PC-3 (cell line): Measurements from ENCODE around the gene ETS1. TPM values are rescaled to one million over a fixed set of nuclear protein-coding genes. Genes with fewer than 3 reads are reported as not detected.

Source experiments
- ATAC-seq: fragments of 200-7000 bp; cut with Tn5 transposase; 2 replicates; pipeline ENCODE4 v1.9.1; 2020; ENCODE audit warnings: mild to moderate bottlenecking, moderate library complexity
- BruUV-seq: library from RNA; stranded (reverse); fragments of 400-500 nt; replicated peaks from 2 replicates; lab custom pipeline; 2021; lab: Mats Ljungman, UMichigan
- CTCF ChIA-PET: fragments of 300-600 bp; sonication (Branson Sonifier 250); formaldehyde crosslinking; loops from one replicate; lab custom pipeline; 2022; ENCODE audit warnings: antibody characterized with exemption; lab: Charles Lee
- POLR2A ChIA-PET: fragments of 300-600 bp; sonication (Branson Sonifier 250); formaldehyde crosslinking; loops from one replicate; lab custom pipeline; 2022; ENCODE audit warnings: antibody characterized with exemption; ENCODE audit not compliant: unreplicated experiment; lab: Charles Lee
- DNase-seq: peaks from one replicate; pipeline ENCODE4 v3.0.0-alpha.2; 2015
- H2AFZ ChIP-seq: fragments of 300-600 bp; sonication (generic); 2 replicates; pipeline ENCODE4 v1.6.0; 2016; ENCODE audit warnings: antibody characterized with exemption, low read length
- H3F3A ChIP-seq: fragments of 300-600 bp; sonication (generic); one replicate; pipeline ENCODE4 v1.6.0; 2017; ENCODE audit warnings: antibody characterized with exemption, low read length, control low read depth, mild to moderate bottlenecking; ENCODE audit not compliant: unreplicated experiment
- H3K27ac ChIP-seq: fragments of 300-600 bp; sonication (generic); 2 replicates; pipeline ENCODE4 v1.5.1; 2016; ENCODE audit warnings: mild to moderate bottlenecking, low read length
- H3K27me3 ChIP-seq: fragments of 300-600 bp; sonication (generic); 2 replicates; pipeline ENCODE4 v1.6.1; 2016; ENCODE audit warnings: low read length, mixed read lengths
- H3K36me3 ChIP-seq: fragments of 300-600 bp; sonication (generic); 2 replicates; pipeline ENCODE4 v1.6.1; 2016; ENCODE audit warnings: low read depth, mixed run types, low read length, mixed read lengths
- H3K4me1 ChIP-seq: fragments of 300-600 bp; sonication (generic); 2 replicates; pipeline ENCODE4 v1.5.1; 2016; ENCODE audit warnings: low read length; ENCODE audit not compliant: insufficient read depth
- H3K4me2 ChIP-seq: fragments of 300-600 bp; sonication (generic); 2 replicates; pipeline ENCODE4 v1.6.0; 2016; ENCODE audit warnings: low read length
- H3K4me3 ChIP-seq: fragments of 300-600 bp; sonication (generic); 2 replicates; pipeline ENCODE4 v1.5.1; 2016; ENCODE audit warnings: mild to moderate bottlenecking, low read length, mixed read lengths
- H3K79me2 ChIP-seq: fragments of 300-600 bp; sonication (generic); 2 replicates; pipeline ENCODE4 v1.6.1; 2017; ENCODE audit warnings: low read length, mixed read lengths
- H3K9ac ChIP-seq: fragments of 300-600 bp; sonication (generic); 2 replicates; pipeline ENCODE4 v1.6.0; 2016; ENCODE audit warnings: mild to moderate bottlenecking, low read length
- H3K9me2 ChIP-seq: fragments of 300-600 bp; sonication (generic); replicated peaks from 2 replicates; pipeline ENCODE4 v1.6.1; 2016; ENCODE audit warnings: mixed run types, low read length, mixed read lengths
- H3K9me3 ChIP-seq: fragments of 300-600 bp; sonication (generic); 2 replicates; pipeline ENCODE4 v1.6.1; 2016; ENCODE audit warnings: low read length, mixed read lengths
- H4K20me1 ChIP-seq: fragments of 300-600 bp; sonication (generic); 2 replicates; pipeline ENCODE4 v1.6.1; 2016; ENCODE audit warnings: low read length, mixed read lengths
- CTCF ChIP-seq: fragments of 300-600 bp; sonication (generic); conservative IDR thresholded peaks from 2 replicates; pipeline ENCODE4 v1.5.1; 2017; ENCODE audit warnings: antibody characterized with exemption, low read depth, mild to moderate bottlenecking, low read length
- EZH2 ChIP-seq: fragments of 300-600 bp; sonication (generic); IDR thresholded peaks from one replicate; pipeline ENCODE4 v1.6.1; 2017; ENCODE audit warnings: antibody characterized with exemption, mild to moderate bottlenecking, low read length; ENCODE audit not compliant: unreplicated experiment
- EZH2phosphoT487 ChIP-seq: fragments of 300-600 bp; sonication (generic); IDR thresholded peaks from 2 replicates; pipeline ENCODE4 v1.6.1; 2018; ENCODE audit warnings: mild to moderate bottlenecking, antibody characterized with exemption, low read length, borderline replicate concordance
- intact Hi-C: fragments of 100-400 bp; cut with micrococcal nuclease; formaldehyde crosslinking; loops from 2 replicates; pipeline ENCODE4 v1.9.0; 2023
- total RNA-seq: library from RNA; depleted of rRNA; stranded (reverse); fragments of >200 nt; gene quantifications from 2 replicates; pipeline ENCODE4 v1.2.3, GENCODE V29; 2014

ETS1 gene
- total RNA-seq, 1 experiment from 2014 or later: 52.0 TPM

- Histone ChIP-seq H3K4me1 (peaks cover 25% of the 10 kb centered on the region), H3F3A (no peaks in the 10 kb centered on the region), H3K9ac (no peak overlapping the region), H3K27me3 (no peaks in the 10 kb centered on the region), H4K20me1 (no peaks in the 10 kb centered on the region), H2AFZ (no peak overlapping the region), H3K9me3 (no peaks in the 10 kb centered on the region), H3K36me3 (no peaks in the 10 kb centered on the region), H3K79me2 (no peaks in the 10 kb centered on the region), H3K27ac (no peak overlapping the region), H3K4me2 (no peak overlapping the region), H3K4me3 (no peak overlapping the region), H3K9me2 (no peaks in the 10 kb centered on the region)
- POLR2A ChIA-PET: no interaction called here
- intact Hi-C loops: loop anchor here (5.0 kb wide), 1 partner anchor 58 kb away; no protein-coding TSS in a partner anchor
- no peak for DNase-seq
- no TSS peak for BruUV-seq
- CTCF ChIA-PET: no interaction called here
- TF ChIP-seq EZH2 (no peak), EZH2phosphoT487 (no peak), CTCF (no peak)
- no peak for ATAC-seq
These were observed 6.7 kb downstream of the ETS1 start for GRCh38 chr11:128580612-128581011.

DNA sequence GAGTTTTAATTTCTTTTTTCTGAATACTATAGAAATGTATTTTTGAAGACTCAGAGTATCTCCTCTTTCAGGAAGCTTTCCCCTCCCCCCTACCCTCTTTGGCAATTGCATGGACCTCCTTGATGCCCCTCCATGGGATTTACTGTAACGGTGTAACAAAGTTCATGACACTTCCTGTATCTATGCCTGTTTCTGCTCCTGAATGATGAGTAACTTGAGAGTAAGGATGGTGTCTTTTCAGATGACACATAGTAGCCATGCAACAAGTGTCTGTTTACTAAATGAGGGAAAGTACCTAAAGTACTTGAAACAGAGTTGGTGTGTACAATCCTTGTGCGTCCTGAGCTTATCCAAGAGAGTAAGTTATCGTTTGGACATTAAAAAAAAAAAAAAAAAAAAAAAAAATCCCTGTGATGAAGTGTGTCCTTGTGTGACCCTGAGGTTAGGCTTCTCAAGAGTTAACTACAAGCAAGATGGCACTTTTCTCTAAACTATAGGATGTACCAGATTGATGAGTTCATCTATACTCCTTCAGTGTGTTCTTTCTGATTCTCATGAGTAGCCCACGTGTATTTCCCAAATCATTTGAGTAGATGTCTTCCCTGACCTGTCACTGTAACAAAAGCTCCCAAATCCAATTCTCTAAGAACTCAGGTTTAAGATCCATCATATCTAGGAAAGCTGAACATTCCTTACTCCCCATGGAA, 7.4 kb downstream of the ETS1 start:
- ATAC-seq (no peak), DNase-seq (peak; percentile 51)
- H4K20me1 ChIP-seq: no peaks in the 10 kb centered on the region
- no peak overlapping the region for H3K4me2 ChIP-seq
- BruUV-seq: no TSS peak
- H2AFZ ChIP-seq: no peak overlapping the region
- H3F3A ChIP-seq: no peaks in the 10 kb centered on the region
- no peak overlapping the region for H3K9ac ChIP-seq
- intact Hi-C loops: loop anchor here (5.0 kb wide), 1 partner anchor 58 kb away; no protein-coding TSS in a partner anchor
- H3K27me3 ChIP-seq: no peaks in the 10 kb centered on the region
- H3K9me3 ChIP-seq: no peaks in the 10 kb centered on the region
- H3K9me2 ChIP-seq: no peaks in the 10 kb centered on the region
- ChIA-PET CTCF (no interaction called here), POLR2A (no interaction called here)
- peaks cover 26% of the 10 kb centered on the region for H3K4me1 ChIP-seq
- H3K4me3 ChIP-seq: no peak overlapping the region
- no peaks in the 10 kb centered on the region for H3K36me3 ChIP-seq
- no peak overlapping the region for H3K27ac ChIP-seq
- TF ChIP-seq CTCF (no peak), EZH2phosphoT487 (no peak), EZH2 (no peak)
- H3K79me2 ChIP-seq: no peaks in the 10 kb centered on the region

GRCh38 chr11:128576555-128576954, 10.8 kb downstream of the ETS1 start:
- BruUV-seq: no TSS peak
- no peak for DNase-seq
- no peaks in the 10 kb centered on the region for H3K27me3 ChIP-seq
- TF ChIP-seq CTCF (no peak), EZH2 (no peak), EZH2phosphoT487 (no peak)
- ATAC-seq: no peak
- CTCF ChIA-PET: no interaction called here
- H3K4me1 ChIP-seq: peaks cover 22% of the 10 kb centered on the region
- no peak overlapping the region for H3K4me3 ChIP-seq
- H3K79me2 ChIP-seq: no peaks in the 10 kb centered on the region
- no peak overlapping the region for H3K9ac ChIP-seq
- no peak overlapping the region for H3K27ac ChIP-seq
- H3F3A ChIP-seq: no peaks in the 10 kb centered on the region
- H4K20me1 ChIP-seq: no peaks in the 10 kb centered on the region
- POLR2A ChIA-PET: no interaction called here
- H3K36me3 ChIP-seq: no peaks in the 10 kb centered on the region
- no peaks in the 10 kb centered on the region for H3K9me3 ChIP-seq
- no peak overlapping the region for H3K4me2 ChIP-seq
- intact Hi-C loops: no loop called here
- no peaks in the 10 kb centered on the region for H3K9me2 ChIP-seq
- H2AFZ ChIP-seq: no peak overlapping the region
